K562 (cell line): Measurements from ENCODE around the gene MLX. TPM values are rescaled to one million over a fixed set of nuclear protein-coding genes. Genes with fewer than 3 reads are reported as not detected.

Source experiments
- BHLHE40 ChIP-seq: IDR thresholded peaks from 2 replicates; pipeline ENCODE4 v1.6.1; 2011; ENCODE audit warnings: low read length, improper control_type of control experiment
- CHD1 ChIP-seq: fragments of 200-600 bp; sonication (generic); IDR thresholded peaks from one replicate; pipeline ENCODE4 v1.6.1; 2012; ENCODE audit warnings: mild to moderate bottlenecking, moderate library complexity, low read length, inconsistent platforms
- NCOA6 ChIP-seq: fragments of 450-650 bp; IDR thresholded peaks from 2 replicates; pipeline ENCODE4 v1.6.1; 2017; ENCODE audit warnings: mild to moderate bottlenecking
- ZNF175 ChIP-seq: fragments of 200-800 bp; sonication (Bioruptor generic); IDR thresholded peaks from 2 replicates; pipeline ENCODE4 v1.6.1; 2016; ENCODE audit warnings: low read depth, mild to moderate bottlenecking, missing genetic modification characterization, missing compliant biosample characterization
- ZNF41 ChIP-seq: fragments of 250-450 bp; sonication (Bioruptor Pico); conservative IDR thresholded peaks from 2 replicates; pipeline ENCODE4 v1.4.0; 2020; ENCODE audit warnings: mild to moderate bottlenecking
- ZNF780A ChIP-seq: fragments of 250-450 bp; sonication (Bioruptor Pico); IDR thresholded peaks from 2 replicates; pipeline ENCODE4 v1.5.0; 2021; ENCODE audit warnings: mild to moderate bottlenecking
- polyA plus RNA-seq, 8 experiments: library from polyadenylated mRNA; depleted of rRNA in 4 of 8; stranded (reverse) in 5 of 8; unstranded in 3 of 8; fragments of >200 nt; fragmentation: Nextera tagmentation in 2 of 8; fragmentation: Illumina TruSeq in 1 of 8; extraction: Ambion mirVana in 2 of 8; extraction: Trizol in 1 of 8; gene quantifications; 2 replicates each; pipeline versions ENCODE4 v1.2.1 to v1.2.3, GENCODE V29; 2011 to 2014; ENCODE audit warnings: inconsistent platforms in 1 of 8, missing spikeins in 1 of 8
- total RNA-seq, 7 experiments: library from RNA; depleted of rRNA in 6 of 7; stranded (reverse); fragments of >200 nt in 6 of 7; fragmentation: Illumina TruSeq in 2 of 7; extraction: Trizol in 2 of 7; gene quantifications; 2 replicates each; pipeline versions ENCODE4 v1.2.1 to v1.2.3, GENCODE V29; 2011 to 2021; ENCODE audit warnings: low replicate concordance in 1 of 7
- TF ChIP-seq, protein P1 (sequence below): fragments of 200-800 bp; sonication (Bioruptor generic); IDR thresholded peaks from 2 replicates; pipeline ENCODE4 v1.6.1; 2017; ENCODE audit warnings: missing genetic modification characterization, missing compliant biosample characterization
- TF ChIP-seq, protein P2 (sequence below), 2 experiments: fragments of 450-650 bp; formaldehyde crosslinking in 1 of 2; IDR thresholded peaks; 2 replicates each; pipeline versions ENCODE4 v1.4.0 to v1.6.1; 2014 to 2020; ENCODE audit warnings: mild to moderate bottlenecking in 2 of 2, borderline replicate concordance in 1 of 2, low read depth in 1 of 2

MLX gene
- total and polyA plus RNA-seq, 9 of the 15 experiments (the other 6 are each of a cell fraction or from before 2014, with no cell fraction given): 42.9 to 100 (median 58.9) TPM

DNA sequence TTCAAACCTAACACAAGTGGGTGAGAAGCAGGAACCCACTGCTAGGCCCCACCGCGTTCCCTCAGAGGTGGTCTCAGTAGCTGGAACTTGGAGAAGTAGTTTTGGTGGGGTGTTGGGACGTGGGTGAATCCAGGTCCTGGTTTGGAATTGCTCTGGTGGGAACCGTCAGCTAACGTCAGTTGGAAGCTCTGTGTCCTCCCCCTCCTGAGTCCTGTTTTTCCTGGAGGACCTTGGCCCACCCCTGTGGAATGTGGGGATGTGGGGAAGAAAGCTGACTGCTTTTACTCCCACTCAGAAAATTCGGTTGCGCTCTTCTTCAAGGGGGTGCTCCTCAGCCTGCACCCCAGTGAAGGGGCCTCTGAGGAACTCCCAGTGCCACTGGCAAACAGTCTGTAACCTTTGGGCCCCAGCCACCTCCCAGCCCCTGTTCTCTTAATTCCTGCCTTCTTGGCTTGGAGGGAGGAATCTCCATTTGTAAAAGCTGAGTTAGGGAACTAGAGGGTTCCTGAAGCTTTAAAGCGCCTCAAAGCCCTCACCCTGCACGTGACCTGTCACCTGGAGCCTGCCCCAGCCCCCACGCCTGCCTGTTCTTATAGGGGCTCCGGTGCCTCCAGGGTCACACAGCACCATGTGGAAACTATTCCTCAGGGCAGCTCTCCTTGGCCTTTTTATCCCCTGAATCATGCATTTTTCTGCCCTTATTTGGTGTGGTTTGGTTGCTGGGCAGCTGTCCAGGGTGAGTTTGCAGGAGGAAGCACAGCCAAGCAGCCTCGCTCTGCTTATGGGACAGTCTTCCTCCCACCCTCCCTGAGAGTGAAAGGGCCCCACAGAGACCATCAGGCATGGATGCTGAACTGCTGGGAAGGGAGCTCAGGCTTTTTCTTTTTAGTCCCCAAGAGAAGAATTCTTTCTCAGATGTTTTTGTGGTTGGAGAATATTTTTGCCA lies 47.1 kb upstream of the MLX start (continued):
- TF ChIP-seq ZNF780A: no peak
- TF ChIP-seq, protein P1, sequence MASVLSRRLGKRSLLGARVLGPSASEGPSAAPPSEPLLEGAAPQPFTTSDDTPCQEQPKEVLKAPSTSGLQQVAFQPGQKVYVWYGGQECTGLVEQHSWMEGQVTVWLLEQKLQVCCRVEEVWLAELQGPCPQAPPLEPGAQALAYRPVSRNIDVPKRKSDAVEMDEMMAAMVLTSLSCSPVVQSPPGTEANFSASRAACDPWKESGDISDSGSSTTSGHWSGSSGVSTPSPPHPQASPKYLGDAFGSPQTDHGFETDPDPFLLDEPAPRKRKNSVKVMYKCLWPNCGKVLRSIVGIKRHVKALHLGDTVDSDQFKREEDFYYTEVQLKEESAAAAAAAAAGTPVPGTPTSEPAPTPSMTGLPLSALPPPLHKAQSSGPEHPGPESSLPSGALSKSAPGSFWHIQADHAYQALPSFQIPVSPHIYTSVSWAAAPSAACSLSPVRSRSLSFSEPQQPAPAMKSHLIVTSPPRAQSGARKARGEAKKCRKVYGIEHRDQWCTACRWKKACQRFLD (CRISPR knock-in tag): no peak
- 0 out of 2 replicates have a peak, but pooled peaks have one; percentile 7 for TF ChIP-seq ZNF175 (CRISPR knock-in tag)
- TF ChIP-seq CHD1: no peak
- no peak for TF ChIP-seq ZNF41 (CRISPR knock-in tag)
- TF ChIP-seq, protein P2, sequence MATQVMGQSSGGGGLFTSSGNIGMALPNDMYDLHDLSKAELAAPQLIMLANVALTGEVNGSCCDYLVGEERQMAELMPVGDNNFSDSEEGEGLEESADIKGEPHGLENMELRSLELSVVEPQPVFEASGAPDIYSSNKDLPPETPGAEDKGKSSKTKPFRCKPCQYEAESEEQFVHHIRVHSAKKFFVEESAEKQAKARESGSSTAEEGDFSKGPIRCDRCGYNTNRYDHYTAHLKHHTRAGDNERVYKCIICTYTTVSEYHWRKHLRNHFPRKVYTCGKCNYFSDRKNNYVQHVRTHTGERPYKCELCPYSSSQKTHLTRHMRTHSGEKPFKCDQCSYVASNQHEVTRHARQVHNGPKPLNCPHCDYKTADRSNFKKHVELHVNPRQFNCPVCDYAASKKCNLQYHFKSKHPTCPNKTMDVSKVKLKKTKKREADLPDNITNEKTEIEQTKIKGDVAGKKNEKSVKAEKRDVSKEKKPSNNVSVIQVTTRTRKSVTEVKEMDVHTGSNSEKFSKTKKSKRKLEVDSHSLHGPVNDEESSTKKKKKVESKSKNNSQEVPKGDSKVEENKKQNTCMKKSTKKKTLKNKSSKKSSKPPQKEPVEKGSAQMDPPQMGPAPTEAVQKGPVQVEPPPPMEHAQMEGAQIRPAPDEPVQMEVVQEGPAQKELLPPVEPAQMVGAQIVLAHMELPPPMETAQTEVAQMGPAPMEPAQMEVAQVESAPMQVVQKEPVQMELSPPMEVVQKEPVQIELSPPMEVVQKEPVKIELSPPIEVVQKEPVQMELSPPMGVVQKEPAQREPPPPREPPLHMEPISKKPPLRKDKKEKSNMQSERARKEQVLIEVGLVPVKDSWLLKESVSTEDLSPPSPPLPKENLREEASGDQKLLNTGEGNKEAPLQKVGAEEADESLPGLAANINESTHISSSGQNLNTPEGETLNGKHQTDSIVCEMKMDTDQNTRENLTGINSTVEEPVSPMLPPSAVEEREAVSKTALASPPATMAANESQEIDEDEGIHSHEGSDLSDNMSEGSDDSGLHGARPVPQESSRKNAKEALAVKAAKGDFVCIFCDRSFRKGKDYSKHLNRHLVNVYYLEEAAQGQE (IDR thresholded peaks at IDR 0.05; ENCODE audit: borderline replicate concordance): peak; percentile 48; the same call in 1 of the 2 replicates
- TF ChIP-seq, protein P2 (CRISPR knock-in tag; IDR thresholded peaks at IDR 0.05; ENCODE audit: low read depth): no peak
- TF ChIP-seq BHLHE40: peak; percentile 87
- TF ChIP-seq NCOA6: no peak
